Measurements from ENCODE around the gene CREG1. TPM values are rescaled to one million over a fixed set of nuclear protein-coding genes. Genes with fewer than 3 reads are reported as not detected.

The CREG1 gene
- total RNA-seq, 3 donors from 2014 or later, result 47.8 to 70.6 (median 58.7) TPM

- DNase-seq (peak in 1 of 3 donors; percentile 18), ATAC-seq (no peak)
- H3K9me3 ChIP-seq, result no peaks in the 10 kb centered on the region
- intact Hi-C loops (cut with DNase I, micrococcal nuclease), result no loop called here
- TF ChIP-seq CTCF (IDR thresholded peaks at IDR 0.05), result no peak
- H3K4me3 ChIP-seq, result no peak overlapping the region
- no peaks in the 10 kb centered on the region for H3K36me3 ChIP-seq (ENCODE audit: low read depth)
- H3K4me1 ChIP-seq (ENCODE audit: low read depth), result peaks cover 6% of the 10 kb centered on the region
Measured at GRCh38 chr1:167554028-167554779, 642 bp upstream of the CREG1 start.

- intact Hi-C loops (cut with DNase I, micrococcal nuclease), result no loop called here
- Histone ChIP-seq H3K9me3 (no peaks in the 10 kb centered on the region), H3K4me1 (ENCODE audit: low read depth) (peaks cover 6% of the 10 kb centered on the region), H3K4me3 (no peak overlapping the region), H3K36me3 (ENCODE audit: low read depth) (no peaks in the 10 kb centered on the region)
- DNase-seq, result no peak
- ATAC-seq, result no peak
- no peak for TF ChIP-seq CTCF (IDR thresholded peaks at IDR 0.05)
Measured at GRCh38 chr1:167551362-167551761, 2.2 kb downstream of the CREG1 start.

GRCh38 chr1:167548059-167548932 lies 5.3 kb downstream of the CREG1 start:
- intact Hi-C loops (cut with DNase I, micrococcal nuclease), result no loop called here
- Histone ChIP-seq H3K9me3 (no peaks in the 10 kb centered on the region), H3K36me3 (ENCODE audit: low read depth) (no peaks in the 10 kb centered on the region), H3K4me3 (no peak overlapping the region), H3K4me1 (ENCODE audit: low read depth) (peaks cover 10% of the 10 kb centered on the region)
- DNase-seq (no peak), ATAC-seq (no peak)
- no peak for TF ChIP-seq CTCF (IDR thresholded peaks at IDR 0.05)

GRCh38 chr1:167546935-167547334 lies 6.6 kb downstream of the CREG1 start:
- Histone ChIP-seq H3K4me1 (ENCODE audit: low read depth) (peaks cover 4% of the 10 kb centered on the region), H3K9me3 (no peaks in the 10 kb centered on the region), H3K36me3 (ENCODE audit: low read depth) (no peaks in the 10 kb centered on the region), H3K4me3 (no peak overlapping the region)
- no peak for ATAC-seq
- intact Hi-C loops (cut with DNase I, micrococcal nuclease), result no loop called here
- no peak for TF ChIP-seq CTCF (IDR thresholded peaks at IDR 0.05)
- no peak for DNase-seq

- ATAC-seq, result no peak
- no peak for TF ChIP-seq CTCF (IDR thresholded peaks at IDR 0.05)
- Histone ChIP-seq H3K4me3 (no peak overlapping the region), H3K4me1 (ENCODE audit: low read depth) (peaks cover 4% of the 10 kb centered on the region), H3K9me3 (no peaks in the 10 kb centered on the region), H3K36me3 (ENCODE audit: low read depth) (no peaks in the 10 kb centered on the region)
- DNase-seq, result no peak
- intact Hi-C loops (cut with DNase I, micrococcal nuclease), result no loop called here
Measured at GRCh38 chr1:167545349-167545748, 8.2 kb downstream of the CREG1 start.

All from mucosa of descending colon (tissue), 3 donors.